GM12891 (cell line): ENCODE measurements around the gene FBXW12.

Experiments used
- PAX5 ChIP-seq: IDR thresholded peaks from 2 replicates; pipeline ENCODE4 v1.6.1; 2011; ENCODE audit warnings: low read length, moderate library complexity, mild to moderate bottlenecking; ENCODE audit not compliant: insufficient read depth, severe bottlenecking
- POLR2A ChIP-seq: IDR thresholded peaks from 2 replicates; pipeline ENCODE4 v1.6.1; 2011; ENCODE audit warnings: low read depth, low read length, control low read depth
- POLR2AphosphoS5 ChIP-seq: IDR thresholded peaks from 2 replicates; pipeline ENCODE4 v1.6.1; 2011; ENCODE audit warnings: low read depth, low read length, control low read depth
- TAF1 ChIP-seq: IDR thresholded peaks from 2 replicates; pipeline ENCODE4 v1.6.1; 2011; ENCODE audit warnings: low read depth, low read length, control low read depth

DNA sequence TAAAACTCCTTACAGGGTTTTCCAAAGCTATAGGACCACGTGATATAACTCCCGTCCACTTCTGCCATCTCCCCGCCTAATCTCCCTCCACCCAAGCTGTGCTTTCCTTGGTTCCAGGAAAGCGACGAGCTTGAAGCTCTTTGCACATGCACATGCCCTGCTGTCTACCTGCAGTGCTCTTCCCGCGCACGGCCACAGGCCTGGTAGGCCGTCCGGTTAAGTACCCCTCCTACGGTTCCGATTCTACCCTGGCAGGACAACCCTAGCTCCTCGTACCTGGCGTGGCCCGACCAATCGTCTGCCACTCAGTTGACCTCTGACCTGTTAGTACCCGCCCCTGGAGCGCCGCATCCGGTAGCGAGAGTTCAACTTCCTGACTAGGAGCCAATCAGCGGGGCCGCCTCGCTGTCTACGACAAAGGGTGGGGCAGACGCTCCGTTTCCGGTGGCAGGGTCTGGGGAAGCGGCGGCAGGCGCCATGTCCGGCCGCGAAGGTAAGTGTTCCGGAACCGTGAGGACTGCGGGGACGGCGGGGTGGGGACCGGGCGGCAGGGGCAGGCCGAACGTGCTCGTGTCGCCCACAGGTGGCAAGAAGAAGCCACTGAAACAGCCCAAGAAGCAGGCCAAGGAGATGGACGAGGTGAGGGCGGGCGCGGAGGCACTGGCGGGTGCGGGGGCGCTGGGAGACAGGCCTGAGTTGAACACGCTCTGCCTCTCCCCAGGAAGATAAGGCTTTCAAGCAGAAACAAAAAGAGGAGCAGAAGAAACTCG, 68.0 kb downstream of the FBXW12 start, which contains the start of the genes CCDC51 and TMA7:
- peak; percentile 86 for TF ChIP-seq POLR2A
- peak; percentile 60 for TF ChIP-seq POLR2AphosphoS5
- peak; percentile 40; the same call in 1 of the 2 replicates for TF ChIP-seq TAF1
- no peak for TF ChIP-seq PAX5
